NCI-H460 (cell line): ENCODE data around the gene PUS3. TPM values are rescaled to one million over a fixed set of nuclear protein-coding genes. Genes with fewer than 3 reads are reported as not detected.
"Not testable (repeated sequence)": the region's sequence is repeated elsewhere in the genome, so short reads cannot be mapped to it uniquely, and the experiment has no call there.

Source experiments
- DNase-seq: peaks from one replicate; pipeline ENCODE4 v3.0.0-alpha.2; 2016; ENCODE audit warnings: low read depth; ENCODE audit errors: extremely low read depth
- total RNA-seq: library from RNA; depleted of rRNA; stranded (reverse); fragments of >200 nt; shearing (Covaris generic); gene quantifications from 2 replicates; pipeline ENCODE4 v1.2.3, GENCODE V29; 2014

PUS3 gene
- total RNA-seq, 1 experiment from 2014 or later: 17.2 TPM

DNA sequence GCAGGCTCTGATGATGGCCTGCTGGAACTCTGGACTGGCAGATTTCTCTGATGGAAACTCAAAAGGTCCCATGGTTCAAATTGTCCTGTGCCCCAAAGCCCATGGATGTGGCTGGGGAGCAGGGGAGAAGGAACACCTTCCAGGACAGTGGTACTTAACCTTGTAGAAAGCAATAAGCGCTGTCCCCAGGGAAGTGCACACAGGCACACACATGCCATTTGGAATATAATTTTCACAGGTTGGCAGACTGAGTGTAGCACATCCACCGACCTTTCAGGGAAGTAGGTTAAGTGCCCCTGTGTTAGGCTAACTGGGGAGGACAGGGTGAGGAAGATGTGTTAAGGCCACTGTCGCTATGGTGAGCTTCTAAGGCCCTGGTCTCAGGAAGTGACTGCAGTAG, 19.1 kb upstream of the PUS3 start:
- DNase-seq: no peak

GRCh38 chr11:125921042-125921441, 18.0 kb upstream of the PUS3 start:
- no peak for DNase-seq

DNA sequence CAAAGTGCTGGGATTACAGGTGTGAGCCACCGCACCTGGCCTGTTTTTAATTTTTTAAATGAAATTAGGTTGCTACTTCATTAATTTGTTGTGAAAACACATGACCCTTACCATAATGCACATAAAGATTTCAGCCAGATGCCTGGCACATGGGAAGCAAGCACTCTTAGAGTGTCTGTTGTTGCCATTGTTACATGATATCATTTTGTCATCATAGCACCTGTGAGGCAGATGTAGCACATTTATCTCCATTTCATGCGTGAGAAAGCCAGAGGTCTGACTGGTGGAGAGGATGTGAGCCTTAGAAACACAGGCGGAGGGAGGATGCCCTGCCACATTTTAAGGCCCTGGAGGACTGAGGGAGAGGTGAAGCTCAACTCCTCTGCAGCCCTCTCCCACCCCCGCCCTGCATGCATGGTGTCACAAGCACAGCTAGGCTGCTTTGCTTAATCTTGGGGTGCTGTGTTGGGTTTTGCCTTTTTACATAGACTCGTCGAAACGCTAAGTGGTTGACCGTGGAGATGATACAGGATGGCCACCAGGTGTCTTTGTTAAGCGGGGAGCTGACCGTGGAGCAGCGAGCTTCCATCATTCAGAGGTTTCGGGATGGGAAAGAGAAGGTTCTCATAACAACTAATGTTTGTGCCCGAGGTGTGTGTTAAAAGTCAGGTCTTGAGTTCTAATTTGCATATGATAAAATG, 15.3 kb upstream of the PUS3 start:
- no peak for DNase-seq

GRCh38 chr11:125916683-125917347, 13.8 kb upstream of the PUS3 start:
- no peak for DNase-seq

DNA sequence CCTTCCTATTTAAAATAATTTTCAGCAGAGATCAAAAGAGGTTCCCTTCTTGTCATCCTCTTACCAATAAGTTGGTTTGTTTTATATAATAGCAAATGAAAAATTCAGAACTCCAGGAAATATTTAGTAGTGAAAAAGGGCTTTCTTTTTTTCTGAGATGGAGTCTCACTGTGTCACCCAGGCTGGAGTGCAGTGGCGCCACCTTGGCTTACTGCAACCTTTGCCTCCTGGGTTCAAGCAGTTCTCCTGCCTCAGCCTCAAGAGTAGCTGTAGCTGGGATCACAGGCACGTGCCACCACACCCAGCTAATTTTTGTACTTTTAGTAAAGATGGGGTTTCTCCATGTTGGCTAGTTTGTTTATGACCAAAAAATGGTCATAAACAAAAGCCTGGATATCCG, 11.6 kb upstream of the PUS3 start:
- not testable (repeated sequence) for DNase-seq

DNA sequence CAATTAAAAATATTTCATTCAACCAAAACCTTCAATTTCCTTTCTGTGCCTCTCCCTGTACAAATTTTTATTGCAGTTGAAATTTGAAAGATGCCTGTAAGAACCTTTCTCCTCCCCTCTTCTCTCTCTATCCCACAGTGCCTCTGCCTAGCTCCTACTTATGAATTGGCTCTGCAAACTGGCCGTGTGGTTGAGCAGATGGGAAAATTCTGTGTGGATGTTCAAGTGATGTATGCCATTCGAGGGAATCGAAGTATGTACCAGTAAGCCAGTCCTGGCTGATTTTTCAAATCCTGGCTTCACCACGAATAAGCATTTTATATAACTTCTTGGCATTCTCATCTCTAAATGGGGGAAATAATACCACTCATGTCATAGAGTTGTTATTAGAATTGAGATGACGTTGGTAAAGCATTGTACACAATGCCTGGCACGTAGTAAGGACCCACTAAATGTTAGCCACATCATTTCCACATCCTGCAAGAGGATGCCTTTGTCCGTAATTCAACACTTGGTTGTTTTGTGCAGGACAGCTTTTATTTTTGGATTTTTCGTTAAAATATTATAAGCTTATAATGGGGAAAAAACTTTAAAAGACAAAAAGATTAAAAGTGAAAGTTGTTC, 7.3 kb upstream of the PUS3 start:
- DNase-seq: no peak

GRCh38 chr11:125904678-125905077, 1.7 kb upstream of the PUS3 start:
- DNase-seq: no peak

- no peak for DNase-seq
Measured at GRCh38 chr11:125903711-125904659, 979 bp upstream of the PUS3 start, which contains the start of gene DDX25. DDX25 (plus strand) TSS chr11:125904508; CDS start chr11:125904518, 10 bp downstream.

- DNase-seq: no peak
Measured at GRCh38 chr11:125902277-125902926, 604 bp downstream of the PUS3 start.

DNA sequence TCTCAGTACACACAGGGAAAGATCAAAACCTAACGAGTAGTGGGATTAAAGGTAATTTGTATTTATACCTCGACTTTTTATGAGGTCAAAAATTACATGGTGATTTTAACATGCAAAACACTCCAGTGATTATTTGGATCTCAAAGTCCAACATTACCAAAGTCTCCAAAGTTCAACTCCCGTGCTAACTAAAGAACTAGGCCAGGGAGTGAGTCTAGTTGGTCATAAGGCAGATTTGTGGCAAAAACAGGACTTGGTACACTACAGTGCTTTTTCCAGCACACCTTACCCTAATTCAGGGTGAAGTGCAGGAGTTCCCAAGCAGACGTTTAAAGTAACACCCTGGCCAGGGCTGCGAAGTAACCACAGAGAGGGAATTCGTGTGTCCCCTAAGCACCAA, 1.1 kb downstream of the PUS3 start:
- no peak for DNase-seq

DNA sequence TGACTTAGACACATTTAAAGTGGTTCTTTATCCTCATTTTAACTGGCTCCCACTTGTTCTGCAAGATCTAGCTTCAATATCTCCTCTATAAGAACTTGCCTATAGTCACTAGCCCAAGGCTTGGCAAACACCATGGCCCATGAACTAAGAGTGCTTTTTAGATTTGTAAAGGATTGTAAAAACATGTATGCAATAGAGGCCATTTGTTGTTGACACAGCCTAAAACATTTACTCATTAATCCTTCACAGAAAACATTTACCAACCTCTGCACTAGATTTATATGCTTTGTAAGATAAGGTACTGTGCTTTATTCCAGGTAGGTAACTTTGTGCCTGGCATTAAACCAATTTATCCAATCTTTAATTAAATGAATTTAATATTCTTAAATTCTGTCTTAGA, 10.0 kb downstream of the PUS3 start:
- no peak for DNase-seq

- DNase-seq: no peak
Measured at GRCh38 chr11:125892071-125892470, 10.9 kb downstream of the PUS3 start.

GRCh38 chr11:125890447-125891100, 12.4 kb downstream of the PUS3 start:
- no peak for DNase-seq

- DNase-seq: peak; percentile 80
Measured at GRCh38 chr11:125887373-125888324, 15.4 kb downstream of the PUS3 start, which contains the start of gene HYLS1. HYLS1 (plus strand) TSS chr11:125887668; CDS start chr11:125899369, 11,701 bp downstream.

DNA sequence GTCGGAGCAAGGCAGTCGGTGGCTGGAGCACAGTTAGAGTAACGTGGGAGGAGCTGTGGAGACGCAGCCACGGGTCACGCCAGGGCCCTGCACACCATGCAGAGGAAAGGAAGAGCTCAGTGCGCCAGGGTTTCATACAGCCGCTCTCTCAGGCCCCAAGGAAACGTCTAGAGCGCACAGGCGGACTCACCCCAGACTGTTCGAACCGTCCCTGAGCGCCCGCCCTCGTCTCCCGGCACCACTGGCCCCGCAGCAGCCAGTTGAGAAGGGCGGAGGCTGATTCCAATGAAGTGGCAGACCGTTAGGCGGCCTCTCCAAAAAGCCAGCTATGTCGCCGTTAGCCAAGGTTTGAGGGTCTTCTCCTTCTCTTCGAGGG, 16.0 kb downstream of the PUS3 start:
- DNase-seq: no peak

GRCh38 chr11:125883375-125883774, 19.6 kb downstream of the PUS3 start:
- no peak for DNase-seq

DNA sequence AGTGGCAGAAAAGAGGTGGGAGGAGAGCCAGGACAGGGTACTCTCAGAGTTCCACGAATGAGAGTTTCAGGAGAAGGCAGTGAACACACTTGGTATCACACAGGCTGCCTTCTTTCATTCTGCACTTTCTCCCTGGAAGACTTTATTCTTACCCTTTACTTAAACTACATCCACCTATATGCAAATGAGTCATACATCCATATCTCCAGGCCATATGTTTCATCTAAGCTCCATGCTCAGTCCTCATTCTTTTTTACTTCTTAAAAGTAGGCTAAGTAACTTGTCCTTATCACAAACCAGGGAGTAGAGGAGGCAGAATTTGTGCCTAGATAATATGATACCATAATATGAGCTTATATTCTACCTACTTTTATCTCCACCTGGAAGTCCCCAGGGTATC, 21.7 kb downstream of the PUS3 start:
- no peak for DNase-seq

GRCh38 chr11:125874556-125875124, 28.4 kb downstream of the PUS3 start:
- DNase-seq: peak; percentile 57
